Body of pancreas (tissue), 4 donors: ENCODE results near the gene KCNMB2. TPM values are rescaled to one million over a fixed set of nuclear protein-coding genes. Genes with fewer than 3 reads are reported as not detected.

Experiments
- ATAC-seq: fragments of 150-250 bp; one replicate; pipeline ENCODE4 v1.9.1; 2016
- DNase-seq, 4 donors: peaks; one replicate each; pipeline ENCODE4 v3.0.0-alpha.2; 2019
- H3K27ac ChIP-seq, 4 donors: fragments of 200-600 bp; sonication (generic); 1 replicate in 3 of 4; 2 replicates in 1 of 4; pipeline versions ENCODE4 v1.5.1 to v1.6.1; 2016 to 2019; ENCODE audit warnings: mild to moderate bottlenecking in 1 of 4, mixed read lengths in 1 of 4, moderate library complexity in 1 of 4
- H3K27me3 ChIP-seq, 2 donors: fragments of 200-600 bp; sonication (generic); one replicate each; pipeline ENCODE4 v1.6.0; 2016; ENCODE audit warnings: mild to moderate bottlenecking in 1 of 2
- H3K36me3 ChIP-seq, 2 donors: fragments of 200-600 bp; sonication (generic); replicated peaks in 1 of 2; 2 replicates each; pipeline ENCODE4 v1.5.1; 2016; ENCODE audit warnings: low read depth in 2 of 2; ENCODE audit not compliant: insufficient read depth in 1 of 2
- H3K4me1 ChIP-seq: fragments of 200-600 bp; sonication (generic); one replicate; pipeline ENCODE4 v1.6.0; 2016
- H3K4me3 ChIP-seq, 2 donors: fragments of 200-600 bp; sonication (generic); 1 replicate in 1 of 2; 2 replicates in 1 of 2; pipeline ENCODE4 v1.5.1; 2016 to 2019
- H3K9me3 ChIP-seq, 3 donors: fragments of 200-600 bp; sonication (generic); 1 replicate in 2 of 3; 2 replicates in 1 of 3; pipeline ENCODE4 v1.5.1; 2016
- POLR2A ChIP-seq, 3 donors: fragments of 450-650 bp; IDR thresholded peaks; one replicate each; pipeline ENCODE4 v1.6.1; 2016; ENCODE audit warnings: antibody characterized with exemption in 3 of 3, mild to moderate bottlenecking in 2 of 3
- WGBS, 2 donors: methylation state at CpG; one replicate each; pipeline ENCODE4 v1.1.5; 2017; 5-methylcytosine and 5-hydroxymethylcytosine counted together
- intact Hi-C: fragments of 100-400 bp; cut with DNase I; formaldehyde crosslinking; loops from one replicate; pipeline ENCODE4 v1.15.1; 2023
- total RNA-seq, 2 donors: library from RNA; depleted of rRNA; stranded (reverse); fragments of >200 nt; gene quantifications; one replicate each; pipeline ENCODE4 v1.1.0, GENCODE V29; 2016
- TF ChIP-seq, protein P1 (sequence below), 7 experiments: fragments of 450-650 bp in 4 of 7; fragments of 200-600 bp in 3 of 7; sonication (generic) in 3 of 7; IDR thresholded peaks; one replicate each; pipeline ENCODE4 v1.5.1; 2016 to 2019; ENCODE audit warnings: antibody characterized with exemption in 7 of 7

Gene KCNMB2
- total RNA-seq, 2 donors from 2014 or later, result 2.3 TPM; not detected in 1

DNA sequence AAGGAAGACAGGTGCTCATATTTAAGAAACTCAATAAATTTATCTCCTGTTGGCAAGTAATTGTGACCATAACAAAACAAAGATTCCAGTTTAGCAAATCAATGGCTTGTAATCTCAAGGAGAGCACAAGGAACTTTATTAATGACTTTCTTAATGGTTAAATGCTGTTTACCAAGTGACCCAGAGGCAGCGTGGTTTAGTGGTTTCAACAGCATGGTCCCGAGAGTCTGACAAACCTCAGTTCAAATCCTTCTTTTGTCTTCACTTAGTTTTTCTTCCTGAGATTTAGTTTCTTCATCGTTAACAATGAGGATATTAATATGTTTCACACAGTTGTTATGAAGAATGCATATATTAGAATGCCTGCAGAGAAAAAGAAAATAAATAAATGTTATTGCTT lies 212.6 kb downstream of the KCNMB2 start:
- ATAC-seq, result no peak
- Histone ChIP-seq H3K4me1 (no peaks in the 10 kb centered on the region), H3K36me3 (no peaks in the 10 kb centered on the region), H3K27me3 (no peaks in the 10 kb centered on the region), H3K27ac (no peak overlapping the region), H3K9me3 (no peaks in the 10 kb centered on the region), H3K4me3 (no peak overlapping the region)
- no peak for DNase-seq
- TF ChIP-seq, protein P1, sequence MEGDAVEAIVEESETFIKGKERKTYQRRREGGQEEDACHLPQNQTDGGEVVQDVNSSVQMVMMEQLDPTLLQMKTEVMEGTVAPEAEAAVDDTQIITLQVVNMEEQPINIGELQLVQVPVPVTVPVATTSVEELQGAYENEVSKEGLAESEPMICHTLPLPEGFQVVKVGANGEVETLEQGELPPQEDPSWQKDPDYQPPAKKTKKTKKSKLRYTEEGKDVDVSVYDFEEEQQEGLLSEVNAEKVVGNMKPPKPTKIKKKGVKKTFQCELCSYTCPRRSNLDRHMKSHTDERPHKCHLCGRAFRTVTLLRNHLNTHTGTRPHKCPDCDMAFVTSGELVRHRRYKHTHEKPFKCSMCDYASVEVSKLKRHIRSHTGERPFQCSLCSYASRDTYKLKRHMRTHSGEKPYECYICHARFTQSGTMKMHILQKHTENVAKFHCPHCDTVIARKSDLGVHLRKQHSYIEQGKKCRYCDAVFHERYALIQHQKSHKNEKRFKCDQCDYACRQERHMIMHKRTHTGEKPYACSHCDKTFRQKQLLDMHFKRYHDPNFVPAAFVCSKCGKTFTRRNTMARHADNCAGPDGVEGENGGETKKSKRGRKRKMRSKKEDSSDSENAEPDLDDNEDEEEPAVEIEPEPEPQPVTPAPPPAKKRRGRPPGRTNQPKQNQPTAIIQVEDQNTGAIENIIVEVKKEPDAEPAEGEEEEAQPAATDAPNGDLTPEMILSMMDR (IDR thresholded peaks at IDR 0.05), result no peak
- no peak for TF ChIP-seq POLR2A (IDR thresholded peaks at IDR 0.05)
- 30 to 39% methylated on average over 3 of the region's 3 CpGs for WGBS, 2 donors
- intact Hi-C loops, result no loop called here

DNA sequence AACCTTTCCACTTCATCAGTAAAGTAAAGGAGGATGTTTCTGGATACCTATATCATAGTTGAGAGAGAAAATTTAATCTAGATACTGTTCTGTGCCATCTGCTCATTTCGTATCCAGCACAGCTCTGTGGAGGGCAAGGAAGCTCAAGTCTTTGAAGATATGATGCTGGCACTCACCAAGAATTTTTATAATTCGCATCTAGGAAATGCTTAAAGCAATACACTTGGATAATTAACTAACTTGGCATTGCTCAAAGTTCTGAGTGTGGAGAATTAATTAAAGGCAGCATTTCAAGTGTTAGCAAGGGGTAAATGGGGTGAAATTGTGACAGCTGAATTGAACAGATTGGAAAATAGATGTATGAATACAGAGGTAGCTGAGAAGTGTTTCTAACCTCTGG lies 213.2 kb downstream of the KCNMB2 start:
- intact Hi-C loops, result no loop called here
- ATAC-seq, result no peak
- Histone ChIP-seq H3K4me1 (no peaks in the 10 kb centered on the region), H3K36me3 (no peaks in the 10 kb centered on the region), H3K9me3 (no peaks in the 10 kb centered on the region), H3K27me3 (no peaks in the 10 kb centered on the region), H3K27ac (no peak overlapping the region), H3K4me3 (no peak overlapping the region)
- TF ChIP-seq, protein P1 (IDR thresholded peaks at IDR 0.05), result no peak
- TF ChIP-seq POLR2A (IDR thresholded peaks at IDR 0.05), result no peak
- no peak for DNase-seq
- 69 to 70% methylated on average over 2 of the region's 2 CpGs for WGBS, 2 donors

DNA sequence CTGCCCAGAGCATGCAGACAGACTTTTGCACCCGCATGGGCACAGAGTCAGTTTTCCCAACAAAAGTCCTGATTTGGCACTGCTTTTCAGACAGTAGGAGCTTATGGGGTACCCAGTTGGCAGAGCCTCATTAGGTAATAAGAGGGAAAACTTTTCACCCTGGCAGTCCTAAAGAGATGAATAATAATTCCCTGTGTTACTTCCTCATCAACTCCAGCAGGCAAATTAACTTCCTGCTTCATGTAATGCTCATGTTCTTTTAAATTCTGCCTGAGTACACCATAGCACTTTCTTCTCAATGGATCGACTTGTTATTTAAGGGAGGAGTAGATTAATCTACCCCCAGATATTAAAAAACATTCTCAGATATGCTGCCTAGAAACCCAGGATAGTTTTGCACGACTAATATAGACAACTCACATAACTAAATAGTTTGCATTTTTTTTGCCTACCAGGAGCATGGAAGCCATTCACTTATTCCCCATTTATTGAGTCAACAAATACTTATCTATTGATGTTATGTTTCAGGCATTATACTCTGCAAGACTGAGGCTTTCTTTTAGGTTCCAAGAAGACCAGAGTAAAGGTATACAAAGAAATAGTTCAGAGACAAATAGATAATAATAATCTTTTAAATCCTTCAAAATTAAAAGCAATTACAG lies 214.5 kb downstream of the KCNMB2 start:
- no peak for ATAC-seq
- intact Hi-C loops, result no loop called here
- H3K9me3 ChIP-seq, result no peaks in the 10 kb centered on the region
- H3K4me3 ChIP-seq, result no peak overlapping the region
- no peak overlapping the region for H3K27ac ChIP-seq
- TF ChIP-seq POLR2A (IDR thresholded peaks at IDR 0.05), result no peak
- TF ChIP-seq, protein P1 (IDR thresholded peaks at IDR 0.05), result no peak
- no peaks in the 10 kb centered on the region for H3K4me1 ChIP-seq
- 59 to 62% methylated on average over 3 of the region's 3 CpGs for WGBS, 2 donors
- no peak for DNase-seq
- H3K36me3 ChIP-seq, result no peaks in the 10 kb centered on the region
- H3K27me3 ChIP-seq, result no peaks in the 10 kb centered on the region

DNA sequence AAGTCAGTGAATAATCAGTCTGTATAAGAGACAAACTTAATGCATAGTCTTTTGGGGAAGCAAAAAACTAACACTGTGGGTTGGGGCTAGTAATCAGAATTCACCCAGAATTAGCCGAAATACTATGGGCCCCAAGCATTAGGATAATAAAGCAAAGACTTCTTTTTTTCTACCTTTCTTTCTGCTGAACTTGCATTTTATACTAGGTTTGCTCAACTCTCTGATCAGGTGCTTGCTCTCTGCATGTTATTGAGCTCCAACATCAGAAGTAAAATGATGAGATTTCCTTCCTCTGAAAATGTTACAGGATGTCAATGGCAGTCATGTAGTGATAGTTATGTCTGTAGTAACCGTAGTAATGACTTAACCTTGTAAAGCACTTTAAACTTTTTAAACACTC lies 216.6 kb downstream of the KCNMB2 start:
- no peaks in the 10 kb centered on the region for H3K4me1 ChIP-seq
- TF ChIP-seq POLR2A (IDR thresholded peaks at IDR 0.05), result no peak
- TF ChIP-seq, protein P1 (IDR thresholded peaks at IDR 0.05), result no peak
- H3K9me3 ChIP-seq, result no peaks in the 10 kb centered on the region
- ATAC-seq (no peak), DNase-seq (no peak)
- intact Hi-C loops, result no loop called here
- 86 to 89% methylated on average over 2 of the region's 2 CpGs for WGBS, 2 donors
- H3K36me3 ChIP-seq, result no peaks in the 10 kb centered on the region
- H3K4me3 ChIP-seq, result no peak overlapping the region
- no peak overlapping the region for H3K27ac ChIP-seq
- H3K27me3 ChIP-seq, result no peaks in the 10 kb centered on the region

DNA sequence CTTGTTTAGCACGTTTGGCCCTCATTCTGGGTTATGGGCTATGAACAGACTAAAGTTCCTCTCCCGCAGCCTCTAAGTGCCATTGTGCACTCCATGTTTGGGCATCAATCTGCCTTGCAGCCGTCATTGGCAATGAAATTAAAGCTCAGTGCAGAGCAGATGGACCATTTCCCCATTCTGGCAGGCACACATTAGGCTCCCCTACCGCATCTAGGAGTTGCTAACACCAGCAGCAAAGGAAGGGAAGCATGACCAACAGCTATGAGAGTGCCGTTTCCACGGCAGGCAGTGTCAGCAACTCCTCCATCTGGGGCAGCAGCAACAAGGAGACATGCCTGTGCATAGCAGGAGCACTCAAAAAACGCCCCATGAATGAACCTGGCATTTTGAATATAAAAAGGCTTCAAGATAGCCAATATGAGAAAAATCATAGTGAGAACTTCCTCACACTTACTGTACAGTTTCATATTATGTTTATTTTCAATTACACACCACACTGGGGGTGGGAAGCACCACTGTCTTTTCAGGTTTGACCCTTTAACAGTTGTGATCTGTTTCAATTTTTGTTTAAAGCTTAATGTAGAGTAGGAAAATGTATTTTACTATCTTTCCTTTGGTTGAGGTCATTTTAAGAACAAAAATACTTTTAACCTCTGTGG lies 218.7 kb downstream of the KCNMB2 start:
- no peak overlapping the region for H3K4me3 ChIP-seq
- no peaks in the 10 kb centered on the region for H3K27me3 ChIP-seq
- H3K9me3 ChIP-seq, result no peaks in the 10 kb centered on the region
- 54% methylated on average over 7 of the region's 7 CpGs for WGBS, 2 donors
- no peaks in the 10 kb centered on the region for H3K36me3 ChIP-seq
- H3K4me1 ChIP-seq, result no peaks in the 10 kb centered on the region
- intact Hi-C loops, result no loop called here
- no peak for TF ChIP-seq POLR2A (IDR thresholded peaks at IDR 0.05)
- TF ChIP-seq, protein P1 (IDR thresholded peaks at IDR 0.05), result no peak
- ATAC-seq, result no peak
- H3K27ac ChIP-seq, result no peak overlapping the region
- DNase-seq, result no peak
